M059J (cell line): ENCODE data around the gene ARID3C. TPM values are rescaled to one million over a fixed set of nuclear protein-coding genes. Genes with fewer than 3 reads are reported as not detected.
A peak's percentile ranks its signal among the peaks of the same experiment; 100 is the strongest.

Source experiments
- DNase-seq: peaks from one replicate; pipeline ENCODE4 v3.0.0-alpha.2; 2012; ENCODE audit warnings: low read depth
- total RNA-seq: library from RNA; depleted of rRNA; stranded (reverse); fragments of >200 nt; shearing (Covaris generic); gene quantifications from 2 replicates; pipeline ENCODE4 v1.2.3, GENCODE V29; 2014; rRNA removed

ARID3C gene, protein sequence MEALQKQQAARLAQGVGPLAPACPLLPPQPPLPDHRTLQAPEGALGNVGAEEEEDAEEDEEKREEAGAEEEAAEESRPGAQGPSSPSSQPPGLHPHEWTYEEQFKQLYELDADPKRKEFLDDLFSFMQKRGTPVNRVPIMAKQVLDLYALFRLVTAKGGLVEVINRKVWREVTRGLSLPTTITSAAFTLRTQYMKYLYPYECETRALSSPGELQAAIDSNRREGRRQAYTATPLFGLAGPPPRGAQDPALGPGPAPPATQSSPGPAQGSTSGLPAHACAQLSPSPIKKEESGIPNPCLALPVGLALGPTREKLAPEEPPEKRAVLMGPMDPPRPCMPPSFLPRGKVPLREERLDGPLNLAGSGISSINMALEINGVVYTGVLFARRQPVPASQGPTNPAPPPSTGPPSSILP
- total RNA-seq: not detected in 2 replicates

- DNase-seq: peak; percentile 17
Observed at GRCh38 chr9:34628656-34629490, at the start of gene ARID3C. ARID3C (minus strand) TSS chr9:34629066; CDS start chr9:34628014, 1,052 bp downstream.

GRCh38 chr9:34675869-34676268 is 47.0 kb upstream of the ARID3C start:
- no peak for DNase-seq

GRCh38 chr9:34675048-34675714 is 46.3 kb upstream of the ARID3C start:
- DNase-seq: peak; percentile 30

DNA sequence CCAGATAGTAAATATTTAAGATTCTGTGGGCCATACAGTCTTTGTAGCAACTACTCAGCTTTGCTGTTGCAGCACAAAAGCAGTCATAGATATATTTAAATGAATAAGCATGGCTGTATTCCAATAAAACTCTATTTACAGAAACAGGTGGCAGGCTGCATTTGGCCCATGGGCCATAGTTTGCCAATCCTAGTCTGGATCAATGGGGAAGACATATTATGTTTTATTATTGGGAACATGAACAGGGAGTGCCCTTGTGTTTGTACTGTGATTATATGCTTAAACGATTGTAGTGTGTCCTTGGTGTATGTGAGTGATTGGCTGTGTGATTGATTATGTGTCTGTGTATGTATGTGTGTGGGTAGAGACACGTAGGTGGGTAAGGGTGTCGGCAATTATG is 45.6 kb upstream of the ARID3C start:
- DNase-seq: no peak

- no peak for DNase-seq
Observed at GRCh38 chr9:34671307-34671706, 42.4 kb upstream of the ARID3C start.

GRCh38 chr9:34669809-34670562 is 41.1 kb upstream of the ARID3C start:
- DNase-seq: no peak

- peak; percentile 93 for DNase-seq
Observed at GRCh38 chr9:34665381-34666250, 36.8 kb upstream of the ARID3C start.

DNA sequence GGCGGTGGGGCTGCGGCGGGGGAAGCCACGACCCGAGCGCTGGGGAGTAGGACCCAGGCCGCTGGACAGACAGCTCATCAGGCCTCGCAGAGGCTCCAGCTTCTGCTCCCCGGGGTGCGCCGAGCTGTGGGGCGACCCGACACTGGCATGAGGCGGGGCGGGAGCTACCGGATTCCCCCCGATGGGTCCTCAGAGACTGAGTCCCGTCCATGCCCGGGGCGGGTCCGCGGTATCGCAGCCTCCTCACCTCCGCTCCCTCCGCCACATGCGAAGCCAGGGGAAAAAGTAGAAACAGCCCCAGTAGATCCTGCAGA is 36.2 kb upstream of the ARID3C start:
- DNase-seq: no peak

- peak; percentile 67 for DNase-seq
Observed at GRCh38 chr9:34664281-34665066, 35.6 kb upstream of the ARID3C start.

DNA sequence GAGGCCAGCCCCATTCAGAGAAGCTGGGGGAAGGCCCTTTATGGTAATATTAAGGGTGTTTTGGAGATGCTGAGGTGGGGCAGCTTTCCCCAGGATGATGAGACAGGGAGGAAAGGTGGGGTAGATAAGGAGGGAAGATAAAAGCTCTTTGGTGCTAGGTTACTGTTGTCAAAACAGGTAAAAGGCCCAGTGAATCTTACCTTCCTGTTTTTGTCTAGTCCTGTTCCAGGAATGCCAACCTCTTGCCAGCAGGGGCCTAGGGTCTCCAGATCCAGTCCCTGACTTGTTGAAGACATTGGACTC is 34.4 kb upstream of the ARID3C start:
- DNase-seq: no peak

GRCh38 chr9:34662526-34663302 is 33.8 kb upstream of the ARID3C start, which contains the start of gene CCL27:
CCL27 (minus strand) TSS chr9:34662657; CDS start chr9:34662633, 24 bp downstream.
- no peak for DNase-seq

DNA sequence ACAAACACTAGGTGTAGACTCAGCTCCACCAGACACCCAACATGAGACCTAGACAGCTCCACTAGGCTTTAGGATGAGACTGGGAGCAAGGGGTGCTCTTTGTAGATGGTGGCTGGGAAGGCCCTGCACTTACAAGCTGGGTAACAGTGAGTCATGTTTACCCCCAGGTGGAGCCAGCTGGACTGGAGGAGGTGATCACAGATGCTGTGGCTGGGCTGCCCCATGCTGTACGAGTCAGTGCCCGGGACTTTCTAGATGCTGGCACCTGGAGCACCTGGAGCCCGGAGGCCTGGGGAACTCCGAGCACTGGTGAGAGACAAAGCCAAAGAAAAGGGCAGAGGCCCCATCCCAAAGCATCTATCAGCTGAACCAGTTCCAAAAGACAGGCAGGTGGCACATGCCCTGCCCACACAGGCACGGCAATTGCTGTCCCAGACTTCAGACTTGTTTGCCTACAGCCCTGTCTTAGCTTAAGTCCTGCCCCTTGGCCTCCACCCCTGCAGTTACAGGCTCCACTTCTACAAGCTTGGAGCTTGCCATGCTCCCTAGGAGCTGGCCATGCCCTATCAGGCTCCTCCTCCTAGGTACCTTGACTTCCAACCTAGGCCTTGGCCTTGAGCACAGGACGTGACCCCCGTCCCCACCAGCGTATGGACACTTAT is 30.9 kb upstream of the ARID3C start:
- peak; percentile 67 for DNase-seq

DNA sequence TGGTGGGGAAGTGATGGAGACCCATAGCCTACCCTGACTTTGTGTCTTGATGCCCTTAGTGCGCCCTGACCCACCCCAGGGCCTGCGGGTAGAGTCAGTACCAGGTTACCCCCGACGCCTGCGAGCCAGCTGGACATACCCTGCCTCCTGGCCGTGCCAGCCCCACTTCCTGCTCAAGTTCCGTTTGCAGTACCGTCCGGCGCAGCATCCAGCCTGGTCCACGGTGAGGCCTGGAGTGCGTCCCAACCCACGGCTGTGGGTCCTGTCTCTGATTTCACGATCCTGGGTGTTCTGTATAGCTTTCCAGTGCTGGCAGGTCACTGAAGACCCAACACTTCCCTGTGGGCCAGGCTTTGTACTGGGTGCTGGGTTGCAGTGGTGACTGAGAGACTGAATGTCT is 29.6 kb upstream of the ARID3C start:
- DNase-seq: no peak

- DNase-seq: no peak
Observed at GRCh38 chr9:34656992-34657391, 28.1 kb upstream of the ARID3C start.

GRCh38 chr9:34655394-34655793 is 26.5 kb upstream of the ARID3C start:
- no peak for DNase-seq

- no peak for DNase-seq
Observed at GRCh38 chr9:34654323-34655051, 25.6 kb upstream of the ARID3C start.

- DNase-seq: no peak
Observed at GRCh38 chr9:34653151-34654072, 24.5 kb upstream of the ARID3C start.
